GM23338 (cell line): ENCODE data around the gene GPR52. TPM values are rescaled to one million over a fixed set of nuclear protein-coding genes. Genes with fewer than 3 reads are reported as not detected.

Source experiments
- ATAC-seq: fragments of 200-7000 bp; cut with Tn5 transposase; 3 replicates; pipeline ENCODE4 v1.9.1; 2020
- DNase-seq: peaks from one replicate; pipeline ENCODE4 v3.0.0-alpha.2; 2015; ENCODE audit warnings: low spot score
- H2AFZ ChIP-seq: fragments of 200-600 bp; sonication (generic); 2 replicates; pipeline ENCODE4 v1.8.0; 2016; ENCODE audit warnings: antibody characterized with exemption, mild to moderate bottlenecking, moderate library complexity
- H3F3A ChIP-seq: fragments of 200-600 bp; sonication (generic); replicated peaks from 2 replicates; pipeline ENCODE4 v1.8.0; 2017; ENCODE audit warnings: antibody characterized with exemption, mixed run types, low read depth
- H3K27ac ChIP-seq: fragments of 200-600 bp; sonication (generic); 2 replicates; pipeline ENCODE4 v1.6.1; 2016; ENCODE audit warnings: low read depth
- H3K27me3 ChIP-seq: fragments of 200-600 bp; sonication (generic); 2 replicates; pipeline ENCODE4 v1.8.0; 2016; ENCODE audit warnings: mild to moderate bottlenecking, mixed run types, moderate library complexity; ENCODE audit not compliant: insufficient read depth
- H3K36me3 ChIP-seq: fragments of 200-600 bp; sonication (generic); 2 replicates; pipeline ENCODE4 v1.8.0; 2016; ENCODE audit warnings: mild to moderate bottlenecking; ENCODE audit not compliant: insufficient read depth
- H3K4me1 ChIP-seq: fragments of 200-600 bp; sonication (generic); 2 replicates; pipeline ENCODE4 v1.8.0; 2016; ENCODE audit warnings: mild to moderate bottlenecking, moderate library complexity; ENCODE audit not compliant: insufficient read depth
- H3K4me2 ChIP-seq: fragments of 200-600 bp; sonication (generic); 2 replicates; pipeline ENCODE4 v1.7.1; 2017; ENCODE audit warnings: mixed run types
- H3K4me3 ChIP-seq: fragments of 200-600 bp; sonication (generic); 2 replicates; pipeline ENCODE4 v1.6.1; 2016; ENCODE audit warnings: mixed run types
- H3K79me2 ChIP-seq: fragments of 200-600 bp; sonication (generic); replicated peaks from 2 replicates; pipeline ENCODE4 v1.8.0; 2017; ENCODE audit warnings: mild to moderate bottlenecking; ENCODE audit not compliant: insufficient read depth
- H3K9me2 ChIP-seq: fragments of 200-600 bp; sonication (generic); 2 replicates; pipeline ENCODE4 v1.8.0; 2017; ENCODE audit not compliant: insufficient read depth
- H4K20me1 ChIP-seq: fragments of 200-600 bp; sonication (generic); replicated peaks from 2 replicates; pipeline ENCODE4 v1.8.0; 2017; ENCODE audit warnings: mild to moderate bottlenecking; ENCODE audit not compliant: insufficient read depth
- H3K27ac Mint-ChIP-seq: 2 replicates; pipeline ENCODE4 v1.8.0; 2020; ENCODE audit warnings: inconsistent platforms, mild to moderate bottlenecking, moderate library complexity, mixed read lengths
- H3K27me3 Mint-ChIP-seq: 3 replicates; pipeline ENCODE4 v1.8.0; 2022; ENCODE audit warnings: low read depth, mild to moderate bottlenecking, moderate library complexity, mixed read lengths, inconsistent platforms; ENCODE audit not compliant: insufficient read depth, poor library complexity
- H3K36me3 Mint-ChIP-seq: 3 replicates; pipeline ENCODE4 v1.8.0; 2021; ENCODE audit warnings: low read depth, mild to moderate bottlenecking, inconsistent platforms, moderate library complexity, mixed read lengths
- H3K4me1 Mint-ChIP-seq: 3 replicates; pipeline ENCODE4 v1.8.0; 2020; ENCODE audit warnings: mild to moderate bottlenecking, inconsistent platforms, mixed read lengths
- H3K4me3 Mint-ChIP-seq: 3 replicates; pipeline ENCODE4 v1.8.0; 2021; ENCODE audit warnings: moderate library complexity, mild to moderate bottlenecking, inconsistent platforms, mixed read lengths
- H3K9me3 Mint-ChIP-seq: 3 replicates; pipeline ENCODE4 v1.8.0; 2020; ENCODE audit warnings: moderate library complexity, mild to moderate bottlenecking, inconsistent platforms, mixed read lengths
- CREB1 ChIP-seq: fragments of 250-450 bp; sonication (Bioruptor Pico); IDR thresholded peaks from 2 replicates; pipeline ENCODE4 v1.5.0; 2020; ENCODE audit warnings: low read depth, mild to moderate bottlenecking, moderate library complexity
- CTCF ChIP-seq, 2 experiments: fragments of 200-600 bp in 1 of 2; sonication (generic) in 1 of 2; conservative IDR thresholded peaks; 2 replicates each; pipeline versions ENCODE4 v1.5.1 to v1.6.1; 2016 to 2017; ENCODE audit warnings: antibody characterized with exemption in 2 of 2, low read depth in 2 of 2, mild to moderate bottlenecking in 2 of 2, moderate library complexity in 1 of 2
- ETS1 ChIP-seq: IDR thresholded peaks from 2 replicates; pipeline ENCODE4 v1.6.1; 2016; ENCODE audit warnings: antibody characterized with exemption
- EZH2phosphoT487 ChIP-seq: fragments of 200-600 bp; sonication (generic); IDR thresholded peaks from one replicate; pipeline ENCODE4 v1.8.1; 2018; ENCODE audit warnings: antibody characterized with exemption; ENCODE audit not compliant: unreplicated experiment
- POLR2AphosphoS5 ChIP-seq: IDR thresholded peaks from 2 replicates; pipeline ENCODE4 v1.6.1; 2016; ENCODE audit warnings: antibody characterized with exemption, low read depth
- REST ChIP-seq: IDR thresholded peaks from one replicate; pipeline ENCODE4 v1.6.1; 2018; ENCODE audit warnings: antibody characterized with exemption; ENCODE audit not compliant: unreplicated experiment
- ZNF114 ChIP-seq: fragments of 250-450 bp; sonication (Bioruptor Pico); IDR thresholded peaks from 2 replicates; pipeline ENCODE4 v1.5.0; 2020; ENCODE audit warnings: mild to moderate bottlenecking, moderate library complexity
- polyA plus RNA-seq: library from polyadenylated mRNA; unstranded; fragments of >200 nt; fragmentation: Nextera tagmentation; extraction: Ambion mirVana; gene quantifications from 2 replicates; pipeline ENCODE4 v1.2.1, GENCODE V29; 2016
- total RNA-seq: library from RNA; depleted of rRNA; stranded (reverse); fragments of >200 nt; shearing (Covaris generic); gene quantifications from 2 replicates; pipeline ENCODE4 v1.2.3, GENCODE V29; 2014

GPR52 gene
- total and polyA plus RNA-seq, 2 experiments from 2014 or later, result 1.6 TPM; not detected in 1

- Histone ChIP-seq H3K9me2 (no peaks in the 10 kb centered on the region), H3F3A (no peaks in the 10 kb centered on the region), H3K79me2 (no peaks in the 10 kb centered on the region), H3K4me3 (no peak overlapping the region), H2AFZ (no peak overlapping the region), H3K27me3 (no peaks in the 10 kb centered on the region), H3K4me2 (no peak overlapping the region), H3K27ac (no peak overlapping the region), H3K36me3 (no peaks in the 10 kb centered on the region), H4K20me1 (no peaks in the 10 kb centered on the region), H3K4me1 (no peaks in the 10 kb centered on the region)
- Mint-ChIP-seq H3K36me3 (no peaks in the 10 kb centered on the region), H3K4me1 (peaks cover 2% of the 10 kb centered on the region; the same call in 1 of the 3 replicates), H3K4me3 (no peak overlapping the region), H3K9me3 (no peaks in the 10 kb centered on the region), H3K27ac (no peak overlapping the region), H3K27me3 (no peaks in the 10 kb centered on the region)
- no peak for TF ChIP-seq CREB1 (CRISPR knock-in tag)
- TF ChIP-seq ZNF114 (CRISPR knock-in tag), result no peak
- TF ChIP-seq POLR2AphosphoS5, result no peak
- no peak for TF ChIP-seq EZH2phosphoT487
- no peak for TF ChIP-seq CTCF (conservative IDR thresholded peaks at IDR 0.05; ENCODE audit: low read depth in 2 of 2)
- ATAC-seq, result no peak
- no peak for DNase-seq
Observed at GRCh38 chr1:174415506-174415905, 32.3 kb upstream of the GPR52 start.

GRCh38 chr1:174417921-174418320 lies 29.8 kb upstream of the GPR52 start:
- H3K27ac Mint-ChIP-seq, result no peak overlapping the region
- H3K27me3 Mint-ChIP-seq, result peaks cover 2% of the 10 kb centered on the region
- H3K9me2 ChIP-seq, result no peaks in the 10 kb centered on the region
- H3F3A ChIP-seq, result no peaks in the 10 kb centered on the region
- no peaks in the 10 kb centered on the region for H4K20me1 ChIP-seq
- DNase-seq (no peak), ATAC-seq (no peak)
- TF ChIP-seq ZNF114 (CRISPR knock-in tag), result no peak
- H3K27me3 ChIP-seq, result no peaks in the 10 kb centered on the region
- H3K36me3 Mint-ChIP-seq, result no peaks in the 10 kb centered on the region
- peaks cover 2% of the 10 kb centered on the region; the same call in 1 of the 3 replicates for H3K4me1 Mint-ChIP-seq
- no peak overlapping the region for H3K4me3 Mint-ChIP-seq
- no peak overlapping the region for H3K4me2 ChIP-seq
- no peaks in the 10 kb centered on the region for H3K36me3 ChIP-seq
- H3K4me3 ChIP-seq, result no peak overlapping the region
- no peaks in the 10 kb centered on the region for H3K9me3 Mint-ChIP-seq
- no peak overlapping the region for H3K27ac ChIP-seq
- no peaks in the 10 kb centered on the region for H3K79me2 ChIP-seq
- H3K4me1 ChIP-seq, result no peaks in the 10 kb centered on the region
- H2AFZ ChIP-seq, result no peak overlapping the region

GRCh38 chr1:174425121-174425520 lies 22.6 kb upstream of the GPR52 start:
- Mint-ChIP-seq H3K9me3 (no peaks in the 10 kb centered on the region), H3K27ac (no peak overlapping the region), H3K27me3 (peaks cover 2% of the 10 kb centered on the region), H3K4me3 (no peak overlapping the region), H3K36me3 (no peaks in the 10 kb centered on the region), H3K4me1 (no peaks in the 10 kb centered on the region)
- H3K4me3 ChIP-seq, result no peak overlapping the region
- no peaks in the 10 kb centered on the region for H4K20me1 ChIP-seq
- ATAC-seq, result no peak
- no peak overlapping the region for H3K4me2 ChIP-seq
- H3K36me3 ChIP-seq, result no peaks in the 10 kb centered on the region
- no peaks in the 10 kb centered on the region for H3F3A ChIP-seq
- DNase-seq, result no peak
- no peak overlapping the region for H3K27ac ChIP-seq
- H3K27me3 ChIP-seq, result no peaks in the 10 kb centered on the region
- H3K4me1 ChIP-seq, result no peaks in the 10 kb centered on the region
- H3K9me2 ChIP-seq, result no peaks in the 10 kb centered on the region
- H2AFZ ChIP-seq, result no peak overlapping the region
- no peaks in the 10 kb centered on the region for H3K79me2 ChIP-seq
- TF ChIP-seq ETS1 (no peak), CTCF (conservative IDR thresholded peaks at IDR 0.05; ENCODE audit: low read depth in 2 of 2) (no peak), EZH2phosphoT487 (no peak), ZNF114 (CRISPR knock-in tag) (no peak), REST (no peak)
